Measurements from ENCODE around the gene BDKRB2.

The BDKRB2 gene

GRCh38 chr14:96277890-96278289 is 73.3 kb downstream of the BDKRB2 start:
- H3K4me3 ChIP-seq (ENCODE audit: low read length): no peak overlapping the region
- DNase-seq (ENCODE audit: low read depth): no peak
- H3K36me3 ChIP-seq (ENCODE audit: control insufficient read depth, insufficient read depth, low read length, severe bottlenecking): peaks cover 9% of the 10 kb centered on the region

GRCh38 chr14:96279564-96279963 is 74.9 kb downstream of the BDKRB2 start:
- Histone ChIP-seq H3K9ac (ENCODE audit: low read length) (no peak overlapping the region), H3K36me3 (ENCODE audit: control insufficient read depth, insufficient read depth, low read length, severe bottlenecking) (peaks cover 21% of the 10 kb centered on the region), H3K27me3 (replicated peaks; ENCODE audit: control insufficient read depth, insufficient read depth, low read length) (no peaks in the 10 kb centered on the region), H3K4me1 (ENCODE audit: control insufficient read depth, insufficient read depth, low read length) (peaks cover 12% of the 10 kb centered on the region), H3K9me3 (ENCODE audit: control insufficient read depth, low read length) (peaks cover 8% of the 10 kb centered on the region), H3K4me3 (ENCODE audit: low read length) (no peak overlapping the region)
- DNase-seq (ENCODE audit: low read depth): no peak

More at GRCh38 chr14:96277890-96278289, 73.3 kb downstream of the BDKRB2 start:
- Histone ChIP-seq H3K4me1 (ENCODE audit: control insufficient read depth, insufficient read depth, low read length) (peaks cover 17% of the 10 kb centered on the region), H3K9ac (ENCODE audit: low read length) (no peak overlapping the region), H3K27me3 (replicated peaks; ENCODE audit: control insufficient read depth, insufficient read depth, low read length) (no peaks in the 10 kb centered on the region), H3K9me3 (ENCODE audit: control insufficient read depth, low read length) (peaks cover 8% of the 10 kb centered on the region)

GRCh38 chr14:96280104-96280503 is 75.5 kb downstream of the BDKRB2 start:
- no peak for DNase-seq (ENCODE audit: low read depth)
- H3K9me3 ChIP-seq (ENCODE audit: control insufficient read depth, low read length): peaks cover 8% of the 10 kb centered on the region
- H3K36me3 ChIP-seq (ENCODE audit: control insufficient read depth, insufficient read depth, low read length, severe bottlenecking): peaks cover 21% of the 10 kb centered on the region
- H3K4me3 ChIP-seq (ENCODE audit: low read length): no peak overlapping the region
- H3K4me1 ChIP-seq (ENCODE audit: control insufficient read depth, insufficient read depth, low read length): peaks cover 7% of the 10 kb centered on the region
- no peak overlapping the region for H3K9ac ChIP-seq (ENCODE audit: low read length)
- no peaks in the 10 kb centered on the region for H3K27me3 ChIP-seq (replicated peaks; ENCODE audit: control insufficient read depth, insufficient read depth, low read length)

- no peak overlapping the region for H3K4me3 ChIP-seq (ENCODE audit: low read length)
- H3K9ac ChIP-seq (ENCODE audit: low read length): no peak overlapping the region
- peaks cover 8% of the 10 kb centered on the region for H3K9me3 ChIP-seq (ENCODE audit: control insufficient read depth, low read length)
- peaks cover 21% of the 10 kb centered on the region for H3K36me3 ChIP-seq (ENCODE audit: control insufficient read depth, insufficient read depth, low read length, severe bottlenecking)
- no peaks in the 10 kb centered on the region for H3K4me1 ChIP-seq (ENCODE audit: control insufficient read depth, insufficient read depth, low read length)
- H3K27me3 ChIP-seq (replicated peaks; ENCODE audit: control insufficient read depth, insufficient read depth, low read length): no peaks in the 10 kb centered on the region
- peak; percentile 36 for DNase-seq (ENCODE audit: low read depth)
These were observed 76.8 kb downstream of the BDKRB2 start for GRCh38 chr14:96281486-96281885.

GRCh38 chr14:96284008-96284407 is 79.4 kb downstream of the BDKRB2 start:
- Histone ChIP-seq H3K9ac (ENCODE audit: low read length) (no peak overlapping the region), H3K4me3 (ENCODE audit: low read length) (no peak overlapping the region), H3K9me3 (ENCODE audit: control insufficient read depth, low read length) (no peaks in the 10 kb centered on the region), H3K4me1 (ENCODE audit: control insufficient read depth, insufficient read depth, low read length) (peaks cover 8% of the 10 kb centered on the region), H3K36me3 (ENCODE audit: control insufficient read depth, insufficient read depth, low read length, severe bottlenecking) (peaks cover 29% of the 10 kb centered on the region), H3K27me3 (replicated peaks; ENCODE audit: control insufficient read depth, insufficient read depth, low read length) (no peaks in the 10 kb centered on the region)
- DNase-seq (ENCODE audit: low read depth): no peak

GRCh38 chr14:96284430-96284829 is 79.8 kb downstream of the BDKRB2 start:
- Histone ChIP-seq H3K9me3 (ENCODE audit: control insufficient read depth, low read length) (no peaks in the 10 kb centered on the region), H3K4me3 (ENCODE audit: low read length) (no peak overlapping the region), H3K4me1 (ENCODE audit: control insufficient read depth, insufficient read depth, low read length) (peaks cover 8% of the 10 kb centered on the region), H3K36me3 (ENCODE audit: control insufficient read depth, insufficient read depth, low read length, severe bottlenecking) (peaks cover 33% of the 10 kb centered on the region), H3K9ac (ENCODE audit: low read length) (no peak overlapping the region), H3K27me3 (replicated peaks; ENCODE audit: control insufficient read depth, insufficient read depth, low read length) (no peaks in the 10 kb centered on the region)
- no peak for DNase-seq (ENCODE audit: low read depth)

GRCh38 chr14:96285667-96286066 is 81.0 kb downstream of the BDKRB2 start:
- no peaks in the 10 kb centered on the region for H3K9me3 ChIP-seq (ENCODE audit: control insufficient read depth, low read length)
- no peaks in the 10 kb centered on the region for H3K27me3 ChIP-seq (replicated peaks; ENCODE audit: control insufficient read depth, insufficient read depth, low read length)
- H3K36me3 ChIP-seq (ENCODE audit: control insufficient read depth, insufficient read depth, low read length, severe bottlenecking): peaks cover 46% of the 10 kb centered on the region
- H3K9ac ChIP-seq (ENCODE audit: low read length): no peak overlapping the region
- peaks cover 8% of the 10 kb centered on the region for H3K4me1 ChIP-seq (ENCODE audit: control insufficient read depth, insufficient read depth, low read length)
- no peak for DNase-seq (ENCODE audit: low read depth)
- no peak overlapping the region for H3K4me3 ChIP-seq (ENCODE audit: low read length)

GRCh38 chr14:96286251-96286650 is 81.6 kb downstream of the BDKRB2 start:
- H3K9me3 ChIP-seq (ENCODE audit: control insufficient read depth, low read length): no peaks in the 10 kb centered on the region
- no peaks in the 10 kb centered on the region for H3K27me3 ChIP-seq (replicated peaks; ENCODE audit: control insufficient read depth, insufficient read depth, low read length)
- peaks cover 50% of the 10 kb centered on the region for H3K36me3 ChIP-seq (ENCODE audit: control insufficient read depth, insufficient read depth, low read length, severe bottlenecking)
- H3K9ac ChIP-seq (ENCODE audit: low read length): no peak overlapping the region
- no peak overlapping the region for H3K4me3 ChIP-seq (ENCODE audit: low read length)
- peaks cover 8% of the 10 kb centered on the region for H3K4me1 ChIP-seq (ENCODE audit: control insufficient read depth, insufficient read depth, low read length)
- no peak for DNase-seq (ENCODE audit: low read depth)

- no peaks in the 10 kb centered on the region for H3K9me3 ChIP-seq (ENCODE audit: control insufficient read depth, low read length)
- H3K4me3 ChIP-seq (ENCODE audit: low read length): no peak overlapping the region
- no peak overlapping the region for H3K9ac ChIP-seq (ENCODE audit: low read length)
- peaks cover 45% of the 10 kb centered on the region for H3K36me3 ChIP-seq (ENCODE audit: control insufficient read depth, insufficient read depth, low read length, severe bottlenecking)
- H3K27me3 ChIP-seq (replicated peaks; ENCODE audit: control insufficient read depth, insufficient read depth, low read length): no peaks in the 10 kb centered on the region
- DNase-seq (ENCODE audit: low read depth): no peak
- peaks cover 8% of the 10 kb centered on the region for H3K4me1 ChIP-seq (ENCODE audit: control insufficient read depth, insufficient read depth, low read length)
These were observed 83.2 kb downstream of the BDKRB2 start for GRCh38 chr14:96287856-96288255.
